Stimulated activated CD4-positive, alpha-beta T cell treated with anti-CD3 and anti-CD28 coated beads, Interleukin-12 subunit alpha, Interleukin-12 subunit beta, amount 100 ng/mL, for 48 hours (primary cell): ENCODE measurements around the gene COMT.

Experiments
- DNase-seq, 3 donors: peaks; one replicate each; pipeline ENCODE4 v3.0.0-alpha.2; 2020; ENCODE audit warnings: low read depth in 2 of 3, low spot score in 1 of 3

Gene COMT

DNA sequence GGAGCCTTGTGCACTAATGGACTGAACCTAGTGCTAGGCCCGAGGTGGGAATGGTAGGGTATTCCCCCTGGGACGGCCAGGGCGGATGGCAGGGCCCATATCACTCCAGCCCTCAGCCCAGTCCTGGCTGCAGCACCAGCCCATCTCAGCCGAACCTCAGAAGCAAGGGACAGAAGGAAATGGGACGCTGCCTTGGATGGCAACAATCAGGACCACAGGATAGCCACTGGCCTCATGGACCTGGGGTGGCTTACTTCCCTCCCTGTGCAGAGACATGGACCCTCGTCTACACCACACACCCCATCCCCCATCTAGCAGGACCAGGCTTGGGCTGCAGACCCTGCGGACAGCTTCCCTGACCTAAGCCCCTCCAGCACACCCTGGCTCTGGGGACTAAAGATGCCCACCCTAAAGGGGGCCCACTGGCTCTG, 50.9 kb downstream of the COMT start:
- DNase-seq: no peak

GRCh38 chr22:19992921-19993355, 51.4 kb downstream of the COMT start:
- no peak for DNase-seq

DNA sequence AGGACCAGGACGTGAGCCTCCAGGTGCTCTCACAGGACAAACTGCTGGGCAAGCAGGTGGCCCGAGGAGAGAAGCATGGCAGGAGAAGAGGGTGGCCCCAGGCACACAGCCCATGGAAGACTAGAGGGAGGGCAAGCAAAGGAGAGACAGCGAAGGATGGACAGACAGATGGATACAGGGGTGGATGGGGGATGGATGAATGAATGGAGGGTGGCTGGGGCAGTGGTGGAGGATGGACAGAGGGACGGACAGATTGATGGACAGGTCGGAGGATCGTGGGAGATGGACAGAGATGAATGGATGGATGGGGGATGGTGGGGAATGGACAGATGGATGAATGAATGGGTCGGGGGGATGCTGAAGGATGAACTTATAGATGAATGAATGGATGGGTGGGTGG, 52.4 kb downstream of the COMT start:
- DNase-seq: no peak

DNA sequence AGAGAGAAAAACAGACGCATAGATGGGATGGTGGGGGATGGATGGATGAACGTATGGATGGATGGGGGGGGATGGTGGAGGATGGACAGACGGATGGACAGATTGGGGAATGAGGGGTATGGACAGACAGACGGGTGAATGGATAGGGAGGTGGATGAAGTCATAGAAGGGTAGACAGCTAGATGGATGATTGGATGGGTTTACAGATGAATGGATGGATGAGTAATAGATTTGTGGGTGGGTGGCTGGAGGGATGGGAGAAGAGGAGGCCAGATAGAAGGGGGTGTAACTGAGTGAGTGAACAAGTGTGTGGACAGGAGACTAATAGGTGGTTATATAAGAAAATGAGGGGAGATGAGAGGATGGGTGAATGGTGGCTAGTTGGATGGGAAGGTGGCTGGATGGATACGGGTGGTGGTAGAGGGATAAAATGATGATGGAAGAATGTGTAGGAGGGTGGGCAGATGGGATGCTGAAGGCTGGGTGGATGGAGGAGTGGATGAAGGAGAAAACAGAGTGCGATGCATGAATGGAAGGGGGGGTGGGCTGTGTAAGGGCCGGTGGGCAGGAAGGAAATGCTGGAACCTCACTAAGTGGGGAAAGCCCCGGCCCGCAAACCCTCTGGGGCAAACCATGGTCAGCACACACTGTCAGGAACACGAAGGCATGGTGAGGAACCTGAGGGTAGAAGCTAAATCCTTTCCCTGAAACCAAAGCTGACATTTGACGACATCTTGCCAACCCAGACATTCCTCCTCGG, 53.5 kb downstream of the COMT start:
- no peak for DNase-seq

- DNase-seq: no peak
These were observed 54.2 kb downstream of the COMT start for GRCh38 chr22:19995611-19996339.

DNA sequence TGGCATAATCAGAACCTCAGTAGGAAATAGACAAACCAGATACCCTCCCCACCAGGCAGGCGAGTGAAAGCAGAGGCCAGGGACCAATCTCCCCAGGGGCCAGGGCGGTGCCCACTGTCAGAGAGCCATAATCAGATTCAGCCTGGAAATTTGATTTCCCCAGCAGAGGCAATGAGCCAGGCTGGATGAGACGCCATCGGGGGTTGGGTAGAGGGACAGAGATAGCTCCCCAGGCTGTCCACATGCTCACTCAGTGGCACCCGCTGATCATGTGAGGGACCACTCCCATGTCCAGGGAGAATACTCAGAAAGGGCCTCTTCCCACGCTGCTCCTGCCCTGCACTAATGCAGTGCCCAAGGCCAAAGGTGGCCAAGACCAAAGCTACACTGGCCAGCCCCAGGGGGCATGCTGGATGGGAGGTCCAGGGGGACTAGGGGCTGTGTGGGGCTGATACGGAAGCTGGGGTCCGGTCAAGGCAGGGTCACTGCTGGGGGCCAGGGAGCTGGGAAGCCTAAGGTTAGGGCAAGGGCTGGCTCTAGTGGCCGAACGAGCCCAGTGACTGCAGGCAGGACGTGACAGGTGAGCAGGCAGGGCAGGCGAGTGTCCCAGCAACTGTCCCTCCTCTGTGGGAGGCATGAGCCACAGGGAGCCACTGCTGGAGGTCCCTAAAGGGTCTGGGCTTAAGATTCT, 55.3 kb downstream of the COMT start:
- no peak for DNase-seq

GRCh38 chr22:19997561-19998231, 56.1 kb downstream of the COMT start:
- DNase-seq: no peak

GRCh38 chr22:19998232-19998951, 56.8 kb downstream of the COMT start:
- DNase-seq: no peak

- DNase-seq: no peak
These were observed 57.6 kb downstream of the COMT start for GRCh38 chr22:19998991-19999820.

- DNase-seq: no peak
These were observed 58.9 kb downstream of the COMT start for GRCh38 chr22:20000246-20001081.

DNA sequence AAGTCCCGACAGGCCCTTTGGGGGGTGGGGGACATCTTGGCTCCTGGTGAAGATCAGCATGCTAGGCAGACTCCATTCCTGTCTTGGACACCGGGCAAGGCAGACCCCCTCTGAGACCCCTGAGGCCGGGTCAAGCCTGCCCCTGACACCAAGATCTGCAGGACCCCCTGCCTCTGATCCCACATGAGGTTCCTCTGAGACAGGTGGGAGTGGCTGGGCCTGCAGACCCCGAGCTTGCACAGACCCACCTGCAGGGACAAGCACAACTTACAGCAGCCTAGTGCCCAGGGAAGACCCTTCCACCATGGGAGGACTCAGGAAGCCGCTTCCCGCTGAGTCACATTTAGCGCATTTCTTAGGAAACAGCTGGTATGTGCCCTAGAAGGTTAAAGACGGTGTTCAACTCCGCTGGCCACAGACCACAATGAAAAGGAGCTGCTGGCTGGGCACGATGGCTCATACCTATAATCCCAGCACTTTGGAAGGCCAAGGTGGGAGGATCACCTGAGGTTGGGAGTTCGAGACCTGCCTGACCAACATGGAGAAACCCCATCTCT, 59.6 kb downstream of the COMT start:
- no peak for DNase-seq

DNA sequence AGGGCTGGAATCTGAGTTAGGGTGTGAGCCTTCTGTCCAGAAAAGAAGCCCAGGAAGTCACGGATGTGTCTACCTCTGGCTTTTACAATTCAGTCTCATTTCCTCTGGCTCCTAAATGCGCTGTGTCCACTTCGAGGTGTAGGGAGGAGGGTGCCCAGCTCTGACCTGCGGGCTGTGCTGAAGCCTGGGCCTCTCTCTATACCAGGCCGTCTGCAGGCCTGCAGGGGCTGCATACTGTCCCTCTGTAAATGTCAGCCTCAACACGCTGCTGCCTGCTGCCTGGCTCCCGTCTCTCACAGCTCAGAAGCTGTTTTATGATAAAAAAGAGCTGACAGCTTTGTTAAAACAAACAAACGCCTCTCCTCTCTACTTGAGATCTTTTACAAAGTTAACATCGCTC, 60.6 kb downstream of the COMT start:
- DNase-seq: no peak

- no peak for DNase-seq
These were observed 61.1 kb downstream of the COMT start for GRCh38 chr22:20002636-20003035.

DNA sequence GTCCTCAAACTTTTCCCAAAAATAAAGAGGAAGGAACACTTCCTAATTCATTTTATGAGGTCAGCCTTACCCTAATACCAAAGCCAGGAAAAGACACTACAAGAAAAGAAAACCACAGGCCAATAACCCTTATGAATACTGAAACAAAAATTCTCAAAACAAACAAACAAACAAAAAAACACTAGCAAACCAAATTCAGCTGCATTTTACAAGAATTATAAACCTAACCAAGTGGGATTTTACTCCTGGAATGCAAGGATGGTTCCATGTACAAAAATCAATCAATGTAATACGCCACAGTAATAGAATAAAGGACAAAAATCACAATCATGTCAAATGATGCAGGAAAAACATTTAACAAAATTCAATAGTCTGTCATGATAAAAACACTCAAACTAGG, 61.7 kb downstream of the COMT start:
- DNase-seq: no peak

DNA sequence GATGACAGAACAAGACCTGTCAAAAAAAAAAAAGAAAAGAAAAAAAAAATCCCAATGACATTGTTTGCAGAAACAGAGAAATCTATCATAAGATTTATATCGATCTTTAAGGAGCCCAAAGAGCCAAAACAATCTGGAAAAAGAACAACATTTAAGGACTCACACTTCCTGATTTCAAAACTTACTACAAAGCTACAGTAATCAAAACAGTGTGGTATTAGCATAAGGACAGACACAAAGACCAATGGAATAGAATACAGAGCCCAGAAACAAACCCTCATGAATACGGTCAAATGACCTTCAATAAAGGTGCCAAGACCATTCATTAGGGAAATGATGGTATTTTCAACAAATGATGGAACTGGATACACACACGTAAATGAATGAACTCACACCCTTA, 62.9 kb downstream of the COMT start:
- no peak for DNase-seq

DNA sequence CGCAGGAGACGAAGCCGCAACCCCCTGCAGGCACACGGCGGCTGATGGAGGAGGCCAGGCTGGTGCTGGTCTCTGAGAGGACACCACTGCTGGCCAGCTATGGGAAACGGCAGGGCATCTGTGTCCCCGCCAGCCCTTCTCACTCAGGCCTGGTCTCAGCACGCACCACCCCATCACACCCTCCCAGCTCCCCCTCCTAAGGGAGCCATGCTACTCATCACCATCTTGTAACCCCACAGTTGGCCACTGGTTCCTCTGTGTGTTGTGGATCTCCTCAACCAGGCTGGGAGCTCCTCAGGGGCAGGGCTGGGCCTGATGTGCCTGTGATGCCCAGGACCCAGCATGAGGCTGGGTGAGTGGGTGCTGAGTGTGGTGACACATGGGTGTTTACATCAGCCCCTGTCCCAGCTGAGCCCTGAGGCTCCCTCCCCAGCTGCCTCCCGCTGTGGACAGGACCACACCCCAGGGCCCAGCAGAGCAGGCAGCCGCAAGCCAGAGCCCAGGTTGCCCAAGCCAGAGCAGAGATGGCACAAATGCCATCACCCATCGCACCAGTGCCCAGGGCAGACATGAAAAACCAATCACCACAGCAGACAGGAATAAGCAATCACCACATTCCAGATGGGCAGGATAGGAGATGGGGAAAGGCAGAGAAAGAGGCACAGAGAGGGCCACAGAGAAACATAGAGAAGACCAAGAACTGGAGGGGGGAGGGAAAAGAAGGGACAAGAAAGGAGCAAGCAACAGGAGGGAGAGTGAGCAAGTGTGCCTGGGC, 66.8 kb downstream of the COMT start:
- DNase-seq: no peak

GRCh38 chr22:20009018-20009491, 67.5 kb downstream of the COMT start:
- DNase-seq: no peak
